Measurements from ENCODE around the gene KIF5A. TPM values are rescaled to one million over a fixed set of nuclear protein-coding genes. Genes with fewer than 3 reads are reported as not detected.

Gene KIF5A
- total RNA-seq, 1 donor from 2014 or later, result 0.40 TPM

- H3K4me1 Mint-ChIP-seq, result no peaks in the 10 kb centered on the region
- H3K27ac Mint-ChIP-seq, result no peak overlapping the region
- H3K4me3 Mint-ChIP-seq, result no peak overlapping the region
- no peaks in the 10 kb centered on the region for H3K36me3 Mint-ChIP-seq
- H3K27me3 Mint-ChIP-seq (ENCODE audit: low read depth), result peaks cover 44% of the 10 kb centered on the region
- peak; percentile 39 to 66 for DNase-seq (ENCODE audit: low spot score in 2 of 2, unreplicated experiment in 2 of 2)
- TF ChIP-seq, protein P1, sequence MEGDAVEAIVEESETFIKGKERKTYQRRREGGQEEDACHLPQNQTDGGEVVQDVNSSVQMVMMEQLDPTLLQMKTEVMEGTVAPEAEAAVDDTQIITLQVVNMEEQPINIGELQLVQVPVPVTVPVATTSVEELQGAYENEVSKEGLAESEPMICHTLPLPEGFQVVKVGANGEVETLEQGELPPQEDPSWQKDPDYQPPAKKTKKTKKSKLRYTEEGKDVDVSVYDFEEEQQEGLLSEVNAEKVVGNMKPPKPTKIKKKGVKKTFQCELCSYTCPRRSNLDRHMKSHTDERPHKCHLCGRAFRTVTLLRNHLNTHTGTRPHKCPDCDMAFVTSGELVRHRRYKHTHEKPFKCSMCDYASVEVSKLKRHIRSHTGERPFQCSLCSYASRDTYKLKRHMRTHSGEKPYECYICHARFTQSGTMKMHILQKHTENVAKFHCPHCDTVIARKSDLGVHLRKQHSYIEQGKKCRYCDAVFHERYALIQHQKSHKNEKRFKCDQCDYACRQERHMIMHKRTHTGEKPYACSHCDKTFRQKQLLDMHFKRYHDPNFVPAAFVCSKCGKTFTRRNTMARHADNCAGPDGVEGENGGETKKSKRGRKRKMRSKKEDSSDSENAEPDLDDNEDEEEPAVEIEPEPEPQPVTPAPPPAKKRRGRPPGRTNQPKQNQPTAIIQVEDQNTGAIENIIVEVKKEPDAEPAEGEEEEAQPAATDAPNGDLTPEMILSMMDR (IDR thresholded peaks at IDR 0.05; ENCODE audit: unreplicated experiment), result peak; percentile 94
- no peaks in the 10 kb centered on the region for H3K9me3 Mint-ChIP-seq
Observed at GRCh38 chr12:57583008-57583831, 33.4 kb downstream of the KIF5A start.

- Mint-ChIP-seq H3K9me3 (no peaks in the 10 kb centered on the region), H3K27me3 (ENCODE audit: low read depth) (peaks cover 39% of the 10 kb centered on the region), H3K4me3 (no peak overlapping the region), H3K4me1 (no peaks in the 10 kb centered on the region), H3K27ac (no peak overlapping the region), H3K36me3 (no peaks in the 10 kb centered on the region)
- no peak for DNase-seq (ENCODE audit: low spot score in 2 of 2, unreplicated experiment in 2 of 2)
- TF ChIP-seq, protein P1 (IDR thresholded peaks at IDR 0.05; ENCODE audit: unreplicated experiment), result no peak
Observed at GRCh38 chr12:57584050-57584449, 34.2 kb downstream of the KIF5A start.

DNA sequence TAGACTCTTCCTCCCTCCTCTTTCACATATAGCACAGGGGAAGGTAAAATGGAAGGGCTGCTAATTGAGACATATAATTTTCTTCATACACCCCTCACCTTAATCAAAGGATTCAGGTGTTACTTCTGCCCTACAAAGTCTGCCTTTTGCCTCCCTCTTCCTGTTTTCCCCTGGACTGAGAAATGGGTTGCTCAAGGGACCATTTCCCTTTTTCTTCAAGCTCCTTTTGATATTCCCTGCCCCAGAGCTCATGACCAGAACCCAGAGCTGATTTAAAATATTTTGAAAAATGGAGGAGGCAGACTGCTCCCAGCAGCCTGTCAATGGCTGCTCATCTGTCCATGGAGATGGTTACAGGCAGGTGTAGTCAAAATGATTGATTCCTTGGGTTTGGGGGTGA is 34.8 kb downstream of the KIF5A start:
- H3K27ac Mint-ChIP-seq, result no peak overlapping the region

DNA sequence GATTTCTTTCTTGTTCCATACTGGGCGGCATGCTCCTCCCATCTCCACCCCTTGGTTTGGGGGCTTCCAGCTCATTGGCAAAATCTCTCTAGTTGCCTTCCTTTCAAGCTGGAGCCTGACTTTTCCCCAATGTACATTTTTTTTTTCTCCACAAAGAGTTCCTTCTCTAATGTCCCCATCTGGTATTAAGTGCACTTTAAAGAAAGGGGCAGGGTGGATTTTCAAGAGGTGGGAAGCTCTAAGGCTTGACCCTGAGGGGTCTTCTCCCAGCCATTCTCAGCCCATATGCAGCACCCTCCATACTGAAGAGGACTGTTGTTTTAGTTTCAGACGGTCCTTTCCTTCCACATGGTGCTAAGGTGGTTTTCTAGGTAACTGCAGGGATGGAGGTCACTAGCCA is 35.3 kb downstream of the KIF5A start:
- TF ChIP-seq, protein P1 (IDR thresholded peaks at IDR 0.05; ENCODE audit: unreplicated experiment), result no peak
- Mint-ChIP-seq H3K9me3 (no peaks in the 10 kb centered on the region), H3K4me3 (no peak overlapping the region), H3K4me1 (no peaks in the 10 kb centered on the region), H3K36me3 (no peaks in the 10 kb centered on the region), H3K27me3 (ENCODE audit: low read depth) (peaks cover 34% of the 10 kb centered on the region), H3K27ac (no peak overlapping the region)
- DNase-seq (ENCODE audit: low spot score in 2 of 2, unreplicated experiment in 2 of 2), result no peak

More for the DNA sequence above, 34.8 kb downstream of the KIF5A start:
- H3K36me3 Mint-ChIP-seq, result no peaks in the 10 kb centered on the region
- no peak overlapping the region for H3K4me3 Mint-ChIP-seq
- TF ChIP-seq, protein P1 (IDR thresholded peaks at IDR 0.05; ENCODE audit: unreplicated experiment), result no peak
- no peaks in the 10 kb centered on the region for H3K4me1 Mint-ChIP-seq
- H3K9me3 Mint-ChIP-seq, result no peaks in the 10 kb centered on the region
- no peak for DNase-seq (ENCODE audit: low spot score in 2 of 2, unreplicated experiment in 2 of 2)
- H3K27me3 Mint-ChIP-seq (ENCODE audit: low read depth), result peaks cover 35% of the 10 kb centered on the region

DNA sequence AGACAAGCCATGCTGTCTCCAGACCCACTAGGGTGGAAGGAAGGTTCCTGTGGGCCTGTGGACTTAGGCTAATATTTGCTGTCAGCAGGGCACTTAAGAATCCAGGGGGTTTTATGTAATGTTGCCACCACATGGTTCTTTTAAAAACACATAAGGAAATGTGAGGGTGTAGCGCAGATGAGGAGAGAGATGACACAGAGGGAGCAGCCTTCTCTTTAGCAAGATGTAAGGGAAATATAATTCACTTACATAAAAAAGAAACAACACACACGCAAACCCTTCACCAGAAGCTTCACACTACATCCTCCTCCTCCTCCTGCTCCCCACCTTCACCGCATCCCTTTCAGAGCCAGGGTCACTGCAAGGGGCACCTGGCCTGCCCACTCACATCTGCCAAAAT is 36.3 kb downstream of the KIF5A start:
- TF ChIP-seq, protein P1 (IDR thresholded peaks at IDR 0.05; ENCODE audit: unreplicated experiment), result no peak
- Mint-ChIP-seq H3K27ac (no peak overlapping the region), H3K9me3 (no peaks in the 10 kb centered on the region), H3K4me1 (peaks cover 6% of the 10 kb centered on the region), H3K36me3 (no peaks in the 10 kb centered on the region), H3K4me3 (no peak overlapping the region), H3K27me3 (ENCODE audit: low read depth) (peaks cover 28% of the 10 kb centered on the region)
- no peak for DNase-seq (ENCODE audit: low spot score in 2 of 2, unreplicated experiment in 2 of 2)
